GM18951 (cell line): Measurements from ENCODE around the gene SH2B3.

Experiments used
- POLR2A ChIP-seq: IDR thresholded peaks from 4 replicates; pipeline ENCODE4 v1.6.1; 2011; ENCODE audit warnings: mild to moderate bottlenecking; ENCODE audit not compliant: insufficient read length, insufficient read depth; ENCODE audit errors: extremely low read depth
- in situ Hi-C: fragments of 300-500 bp; cut with MboI; formaldehyde crosslinking; loops from one replicate; pipeline ENCODE4 v1.12.0; 2022; ENCODE audit warnings: low sequenced_read_pairs, mixed read lengths, inconsistent platforms; ENCODE audit not compliant: unreplicated experiment

The SH2B3 gene

DNA sequence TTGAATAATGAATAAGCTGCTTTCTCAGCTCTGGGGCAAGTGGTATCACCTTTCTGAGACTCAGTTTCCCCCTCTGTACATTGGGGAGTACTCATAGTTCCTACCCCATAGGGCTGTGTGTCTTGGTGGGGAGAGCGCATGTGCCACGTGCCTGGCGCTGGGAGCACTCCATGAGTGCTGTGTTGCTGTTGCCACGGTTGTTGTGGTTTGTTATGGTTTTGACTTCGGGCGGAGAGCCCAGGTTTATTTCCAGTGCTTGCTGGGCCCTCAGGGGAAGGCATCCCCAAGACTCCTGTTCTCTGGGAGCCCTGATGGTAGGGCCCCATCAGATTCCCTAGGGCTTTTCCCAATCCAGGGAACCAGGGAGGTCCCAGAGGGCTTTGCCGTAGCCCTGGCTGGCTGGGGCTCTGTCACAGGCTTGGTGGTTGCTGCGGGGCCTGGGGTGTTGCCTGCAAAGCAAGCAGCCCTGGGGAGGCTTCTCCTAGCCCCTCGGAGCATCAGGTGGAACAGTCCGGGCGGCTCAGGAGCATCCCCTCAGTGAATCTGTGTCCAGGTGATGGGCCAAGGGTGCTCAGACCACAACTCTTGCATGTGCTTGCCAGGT is 18.6 kb downstream of the SH2B3 start:
- in situ Hi-C loops: no loop called here
- no peak for TF ChIP-seq POLR2A

DNA sequence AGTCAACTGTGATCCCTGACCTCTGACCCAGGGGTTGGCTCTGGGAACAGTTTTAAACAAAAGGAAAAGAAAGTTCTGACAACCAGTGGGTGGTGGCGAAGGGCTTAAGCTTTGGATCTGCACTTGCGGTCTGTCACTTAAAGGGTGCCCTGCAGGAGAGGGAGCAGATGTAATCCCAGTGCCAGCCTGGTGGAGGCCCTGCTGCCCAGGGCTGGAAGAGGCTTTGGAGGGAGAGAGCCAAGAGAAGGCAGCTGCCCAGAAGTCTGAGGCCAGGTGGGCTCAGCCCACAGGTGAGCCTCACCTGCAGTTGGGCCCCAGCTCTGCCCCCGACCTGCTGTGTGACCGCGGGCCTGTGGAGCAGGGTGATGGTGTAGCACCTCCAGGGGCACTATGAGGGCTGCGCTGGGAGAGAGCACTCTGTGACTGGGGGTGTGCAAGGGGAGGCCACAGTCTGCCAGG is 19.1 kb downstream of the SH2B3 start:
- TF ChIP-seq POLR2A: no peak
- in situ Hi-C loops: no loop called here

DNA sequence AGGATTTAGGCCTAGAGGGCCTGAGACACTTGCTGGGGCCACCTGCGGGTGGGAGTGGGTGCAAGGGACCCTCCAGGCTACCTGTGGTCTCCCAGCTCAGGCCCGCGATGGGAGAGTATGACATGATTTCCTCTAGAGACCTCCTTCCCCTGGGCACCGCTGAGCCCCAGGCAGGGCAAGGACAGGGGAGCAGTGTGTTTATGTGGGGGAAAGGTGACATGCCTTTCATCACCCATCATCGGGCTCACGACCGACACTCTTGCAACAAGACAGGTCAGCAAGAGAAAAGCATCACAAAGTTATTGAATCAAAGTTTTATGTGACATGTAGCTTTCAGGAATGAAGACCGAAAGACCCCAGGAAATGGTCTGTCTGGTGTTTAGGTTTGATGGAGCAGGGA is 19.9 kb downstream of the SH2B3 start:
- in situ Hi-C loops: no loop called here
- no peak for TF ChIP-seq POLR2A

DNA sequence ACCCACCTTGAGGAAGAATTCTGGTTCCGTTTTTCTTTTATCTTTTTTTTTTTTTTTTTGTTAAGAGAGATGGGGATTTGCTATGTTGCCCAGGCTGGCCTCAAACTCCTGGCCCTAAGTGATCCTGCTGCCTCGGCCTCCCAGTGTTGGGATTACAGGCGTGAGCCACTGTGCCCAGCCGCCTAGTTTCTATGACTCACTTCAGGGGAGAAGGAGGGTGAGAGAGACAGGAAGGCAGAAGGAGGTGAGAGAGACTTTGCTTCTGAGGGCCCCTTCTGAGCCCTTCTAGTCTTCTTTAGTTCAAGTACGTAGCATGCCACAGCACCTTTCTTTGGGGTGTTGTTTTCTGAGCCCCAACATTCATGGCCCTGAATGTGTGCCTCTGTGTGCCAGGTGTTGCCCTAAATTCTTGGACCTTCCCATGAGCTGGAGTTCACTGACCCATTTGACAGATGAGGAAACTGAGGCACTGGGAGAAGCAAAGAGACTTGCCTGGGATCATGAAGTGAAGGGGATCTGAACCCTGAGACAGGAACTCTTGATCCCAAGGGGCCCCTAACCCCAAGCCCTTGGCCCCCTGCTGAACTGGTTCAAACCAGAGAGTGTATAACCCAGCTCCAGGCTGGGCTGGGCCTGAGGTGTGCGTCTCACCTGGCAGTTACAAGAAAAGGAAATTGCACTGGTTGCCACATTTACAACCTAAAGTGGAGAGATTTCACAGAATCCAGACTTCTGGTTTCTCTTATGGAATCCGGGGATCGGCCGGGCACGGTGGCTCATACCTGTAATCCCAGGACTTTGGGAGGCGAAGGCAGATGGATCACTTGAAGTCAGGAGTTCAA is 20.8 kb downstream of the SH2B3 start:
- in situ Hi-C loops: no loop called here
- TF ChIP-seq POLR2A: peak; percentile 8

DNA sequence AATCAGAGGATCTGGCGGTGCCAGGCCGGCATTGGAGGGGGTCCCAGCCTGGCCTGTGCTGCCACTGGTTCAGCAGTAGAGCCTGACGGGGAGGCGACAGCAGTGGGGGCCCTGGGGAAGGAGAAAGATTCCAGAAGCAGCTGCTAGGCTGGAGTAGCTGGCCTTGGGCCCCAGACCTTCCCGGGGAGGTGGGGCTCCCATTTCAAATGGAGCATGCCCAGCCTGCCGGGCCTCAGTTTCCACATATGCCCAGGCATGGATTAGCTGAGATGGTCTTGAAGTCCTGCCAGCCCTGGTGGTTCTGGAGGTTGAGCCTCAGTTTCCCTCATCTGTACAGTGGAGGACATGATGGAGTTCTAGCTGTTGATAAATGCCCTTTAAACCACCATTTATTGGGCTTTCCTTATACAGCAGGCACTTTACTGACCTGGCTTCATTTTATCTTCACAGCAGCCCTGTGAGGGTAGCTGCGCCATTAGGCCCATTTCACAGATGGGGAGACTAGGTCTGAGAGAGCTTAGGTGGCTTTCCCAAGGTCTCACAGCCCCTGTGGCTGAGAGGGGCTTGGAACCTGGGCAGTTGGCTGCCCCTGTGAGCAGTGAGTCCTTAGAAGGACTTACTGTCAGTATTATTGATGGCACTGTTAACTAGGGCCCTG is 21.8 kb downstream of the SH2B3 start:
- in situ Hi-C loops: no loop called here
- no peak for TF ChIP-seq POLR2A

DNA sequence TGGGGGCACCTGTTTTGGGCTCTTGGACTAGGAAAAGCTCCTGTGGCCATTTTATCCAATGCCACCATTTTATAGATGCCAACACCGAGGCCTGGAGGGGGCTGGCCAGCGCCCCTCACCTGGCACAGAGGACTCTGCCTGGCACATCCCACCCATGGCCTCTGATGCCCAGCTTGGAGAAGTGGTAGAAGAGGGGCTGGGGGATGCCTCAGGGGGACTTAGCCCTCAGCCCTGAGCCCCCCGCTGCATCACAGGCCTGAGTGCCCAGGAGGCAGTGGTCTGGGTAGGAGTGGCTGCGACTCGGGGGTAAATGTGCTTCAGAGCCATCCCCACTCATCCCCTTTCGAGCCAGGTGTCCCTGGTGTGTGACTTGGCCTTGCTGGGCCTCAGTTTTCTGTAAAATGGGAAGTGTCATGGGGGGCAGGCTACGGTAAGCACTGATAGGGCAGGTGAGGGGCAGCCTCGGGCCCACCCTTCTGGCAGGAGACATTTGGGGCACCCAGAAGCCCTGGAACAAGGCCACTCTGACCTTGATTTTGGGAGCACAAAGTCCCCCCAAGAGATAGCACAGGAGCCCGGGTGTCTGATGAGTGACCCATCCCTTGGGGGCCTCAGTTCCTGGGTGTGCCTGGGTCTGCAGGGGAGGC is 22.5 kb downstream of the SH2B3 start:
- in situ Hi-C loops: no loop called here
- no peak for TF ChIP-seq POLR2A

DNA sequence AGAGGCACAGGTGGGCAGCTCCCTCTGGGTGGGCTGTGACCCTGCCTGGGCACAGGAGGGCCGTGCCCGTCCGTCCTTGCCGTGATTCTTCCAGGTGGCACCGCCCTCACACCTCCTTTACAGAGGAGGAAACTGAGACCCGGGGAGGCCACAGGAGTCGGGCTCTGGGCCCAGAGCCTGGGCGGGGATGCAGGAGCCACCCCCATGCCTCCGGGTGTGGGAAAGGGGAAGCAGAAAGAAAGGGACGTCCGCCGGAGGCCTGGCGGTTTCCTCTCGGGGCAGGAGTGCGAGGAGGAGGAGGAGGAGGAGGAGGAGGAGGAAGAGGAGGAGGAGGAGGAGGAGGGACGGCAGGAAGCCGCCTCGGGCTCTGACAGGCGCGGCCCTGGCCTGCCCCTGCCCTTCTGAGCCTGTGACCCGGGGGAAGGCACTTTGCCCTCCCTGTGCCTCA is 23.0 kb downstream of the SH2B3 start:
- peak; percentile 15 for TF ChIP-seq POLR2A
- in situ Hi-C loops: no loop called here

DNA sequence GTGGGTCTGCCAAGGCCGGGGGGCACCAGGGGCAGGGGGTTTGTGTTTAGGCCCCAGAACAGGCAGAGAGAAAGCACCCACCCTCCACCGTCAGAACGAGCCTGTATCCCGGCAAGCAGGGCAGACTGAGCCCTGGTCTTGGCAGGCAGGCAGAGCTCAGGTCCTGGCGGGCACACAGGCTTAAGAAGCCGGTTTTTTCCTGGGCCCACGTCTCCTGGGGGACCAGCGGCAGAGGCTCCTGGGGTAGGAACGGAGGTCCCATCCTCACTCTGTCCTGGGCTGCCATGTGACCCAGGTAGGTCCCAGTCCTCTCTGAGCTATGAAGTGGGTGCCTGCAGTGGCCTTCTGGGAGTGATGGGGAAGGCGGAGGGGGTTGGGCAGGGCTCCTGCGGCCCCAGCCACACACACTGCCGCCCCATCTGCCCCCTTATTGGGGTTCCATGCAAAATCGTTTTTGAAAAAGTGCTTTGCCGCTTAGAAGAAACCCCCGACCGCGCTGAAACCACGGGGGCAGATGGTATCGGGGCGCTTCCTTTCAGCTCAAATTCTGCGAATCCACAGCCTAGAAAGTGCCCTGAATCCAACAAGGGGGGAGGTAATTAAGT is 24.2 kb downstream of the SH2B3 start:
- TF ChIP-seq POLR2A: peak; percentile 40
- in situ Hi-C loops: no loop called here

DNA sequence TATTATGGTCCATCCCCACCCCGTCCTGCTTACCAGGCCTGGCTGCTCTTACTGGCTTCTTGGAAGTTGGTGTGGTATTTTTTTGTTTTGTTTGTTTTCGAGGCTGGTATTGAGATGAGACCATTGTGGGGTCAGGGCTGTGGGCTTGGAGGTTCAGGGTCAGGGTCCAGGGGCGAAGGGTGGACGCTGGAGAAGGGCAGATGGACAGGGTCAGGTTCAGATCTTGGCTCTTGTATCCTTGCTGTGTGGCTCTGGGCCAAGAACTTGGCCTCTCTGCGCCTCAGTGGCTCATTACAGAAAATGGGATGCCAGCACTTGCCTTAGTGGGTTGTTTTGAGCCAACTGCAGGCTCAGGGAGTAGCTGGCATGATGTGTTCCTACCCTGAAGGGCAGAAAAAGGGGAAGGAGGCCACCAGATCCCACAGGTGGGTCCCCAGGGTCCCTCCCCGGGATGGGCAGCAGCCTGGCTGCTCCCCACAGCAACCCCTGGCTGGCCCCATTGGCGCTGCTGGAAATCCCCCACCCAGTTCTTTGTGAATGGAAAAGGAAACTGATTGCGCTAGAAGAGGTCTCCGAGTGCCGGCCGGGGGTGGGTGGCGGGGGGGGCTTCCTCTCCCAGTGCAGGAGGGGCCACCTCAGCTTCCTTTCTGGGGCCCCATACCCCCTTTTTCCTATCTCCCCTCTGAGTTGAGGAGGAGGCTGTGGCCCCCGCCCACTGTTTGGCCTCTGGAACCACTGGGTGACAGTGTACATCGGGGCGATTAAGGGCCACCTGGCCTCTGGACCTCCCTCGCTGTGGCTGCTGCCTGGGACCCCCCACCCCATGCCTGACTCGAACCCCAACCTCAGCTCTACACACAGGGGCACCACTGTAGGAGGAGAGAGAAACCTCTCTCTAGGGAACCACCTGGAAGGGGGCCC is 25.0 kb downstream of the SH2B3 start:
- in situ Hi-C loops: no loop called here

DNA sequence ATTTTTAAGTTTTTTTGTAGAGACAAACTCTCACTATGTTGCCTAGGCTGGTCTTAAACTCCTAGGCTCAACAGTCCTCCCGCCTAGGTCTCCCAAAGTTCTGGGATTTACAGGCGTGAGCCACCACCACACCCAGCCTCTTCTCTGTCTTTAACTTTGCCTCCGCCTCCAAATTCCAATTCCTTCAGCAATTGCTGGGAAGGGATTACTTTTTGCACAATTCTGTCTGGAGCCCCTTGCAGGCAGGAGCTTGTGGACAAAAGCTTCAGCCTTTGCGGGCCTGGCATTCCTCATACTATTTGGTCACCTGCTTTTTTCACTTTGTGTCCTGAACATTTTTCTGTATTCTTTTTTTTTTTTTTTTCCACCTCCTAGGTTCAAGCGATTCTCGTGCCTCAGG is 26.0 kb downstream of the SH2B3 start:
- TF ChIP-seq POLR2A: no peak
- in situ Hi-C loops: no loop called here

More for the DNA sequence above, 25.0 kb downstream of the SH2B3 start:
- no peak for TF ChIP-seq POLR2A

DNA sequence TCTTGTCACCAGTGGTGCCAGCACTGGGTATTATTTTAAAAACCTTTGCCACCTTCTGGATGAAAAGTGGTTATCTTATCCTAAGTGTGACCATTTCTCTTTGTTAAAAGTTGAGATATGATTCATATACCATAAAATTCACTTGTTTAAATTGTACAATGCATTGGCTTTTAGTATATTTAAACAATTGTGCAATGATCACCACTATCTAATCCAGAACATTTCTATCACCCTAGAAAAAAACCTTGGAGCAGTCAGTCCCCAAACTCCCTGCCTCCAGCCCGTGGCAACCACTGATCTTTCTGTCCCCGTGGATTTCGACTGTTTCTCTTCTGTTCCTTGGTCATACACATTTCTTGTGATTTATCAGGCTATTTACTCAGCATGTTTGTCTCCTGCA is 28.3 kb downstream of the SH2B3 start:
- in situ Hi-C loops: no loop called here
- no peak for TF ChIP-seq POLR2A
